GM20000 (cell line): ENCODE data around the gene MTMR2.
A peak's percentile ranks its signal among the peaks of the same experiment; 100 is the strongest.

ENCODE experiments used
- DNase-seq: peaks from one replicate; pipeline ENCODE4 v3.0.0; 2012; ENCODE audit warnings: low spot score
- TF ChIP-seq, protein P1 (sequence below): IDR thresholded peaks from 2 replicates; pipeline ENCODE4 v1.5.1; 2012; ENCODE audit warnings: mild to moderate bottlenecking, control low read depth; ENCODE audit errors: extremely low read depth, missing control alignments

The MTMR2 gene

GRCh38 chr11:95789506-95790122, 134.3 kb downstream of the MTMR2 start, which contains the start of gene FAM76B:
FAM76B (minus strand) TSS chr11:95789782; CDS start chr11:95789478, 304 bp downstream.
- peak; percentile 92 for DNase-seq
- TF ChIP-seq, protein P1, sequence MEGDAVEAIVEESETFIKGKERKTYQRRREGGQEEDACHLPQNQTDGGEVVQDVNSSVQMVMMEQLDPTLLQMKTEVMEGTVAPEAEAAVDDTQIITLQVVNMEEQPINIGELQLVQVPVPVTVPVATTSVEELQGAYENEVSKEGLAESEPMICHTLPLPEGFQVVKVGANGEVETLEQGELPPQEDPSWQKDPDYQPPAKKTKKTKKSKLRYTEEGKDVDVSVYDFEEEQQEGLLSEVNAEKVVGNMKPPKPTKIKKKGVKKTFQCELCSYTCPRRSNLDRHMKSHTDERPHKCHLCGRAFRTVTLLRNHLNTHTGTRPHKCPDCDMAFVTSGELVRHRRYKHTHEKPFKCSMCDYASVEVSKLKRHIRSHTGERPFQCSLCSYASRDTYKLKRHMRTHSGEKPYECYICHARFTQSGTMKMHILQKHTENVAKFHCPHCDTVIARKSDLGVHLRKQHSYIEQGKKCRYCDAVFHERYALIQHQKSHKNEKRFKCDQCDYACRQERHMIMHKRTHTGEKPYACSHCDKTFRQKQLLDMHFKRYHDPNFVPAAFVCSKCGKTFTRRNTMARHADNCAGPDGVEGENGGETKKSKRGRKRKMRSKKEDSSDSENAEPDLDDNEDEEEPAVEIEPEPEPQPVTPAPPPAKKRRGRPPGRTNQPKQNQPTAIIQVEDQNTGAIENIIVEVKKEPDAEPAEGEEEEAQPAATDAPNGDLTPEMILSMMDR, result no peak

- DNase-seq, result peak; percentile 13
- TF ChIP-seq, protein P1, result no peak
These were observed 134.9 kb downstream of the MTMR2 start for GRCh38 chr11:95788921-95789505.
